ENCODE data around the gene BCL11B.

DNA sequence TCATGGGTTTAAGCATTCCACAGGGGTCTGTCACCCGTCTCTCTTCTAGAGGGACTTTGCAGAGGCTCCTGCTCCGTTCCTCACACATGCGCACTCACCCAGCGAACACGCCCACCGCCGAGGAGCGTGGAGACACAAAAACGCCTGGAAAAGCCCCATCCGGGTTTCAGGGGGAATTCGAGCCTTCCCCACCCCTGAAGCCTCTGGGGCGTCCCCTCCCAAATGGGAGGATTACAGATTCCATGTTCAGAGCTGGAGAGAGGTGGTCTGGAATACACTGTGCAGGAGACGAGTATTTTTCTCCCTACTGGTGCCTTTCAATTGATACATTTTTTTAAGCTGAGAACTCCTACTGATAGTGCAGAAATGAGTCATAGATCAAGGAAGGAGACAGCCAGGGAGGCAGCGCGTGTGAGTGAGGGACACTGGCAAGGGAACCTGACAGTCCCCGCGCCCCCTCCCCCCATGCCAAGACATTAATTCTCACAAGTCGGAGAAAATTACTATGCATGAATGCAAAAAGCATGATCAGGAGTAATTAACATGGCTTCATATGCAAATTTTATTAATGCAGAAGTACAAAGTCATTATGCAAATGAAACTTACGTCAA lies 36.9 kb downstream of the BCL11B start:
- TF ChIP-seq, protein P1, sequence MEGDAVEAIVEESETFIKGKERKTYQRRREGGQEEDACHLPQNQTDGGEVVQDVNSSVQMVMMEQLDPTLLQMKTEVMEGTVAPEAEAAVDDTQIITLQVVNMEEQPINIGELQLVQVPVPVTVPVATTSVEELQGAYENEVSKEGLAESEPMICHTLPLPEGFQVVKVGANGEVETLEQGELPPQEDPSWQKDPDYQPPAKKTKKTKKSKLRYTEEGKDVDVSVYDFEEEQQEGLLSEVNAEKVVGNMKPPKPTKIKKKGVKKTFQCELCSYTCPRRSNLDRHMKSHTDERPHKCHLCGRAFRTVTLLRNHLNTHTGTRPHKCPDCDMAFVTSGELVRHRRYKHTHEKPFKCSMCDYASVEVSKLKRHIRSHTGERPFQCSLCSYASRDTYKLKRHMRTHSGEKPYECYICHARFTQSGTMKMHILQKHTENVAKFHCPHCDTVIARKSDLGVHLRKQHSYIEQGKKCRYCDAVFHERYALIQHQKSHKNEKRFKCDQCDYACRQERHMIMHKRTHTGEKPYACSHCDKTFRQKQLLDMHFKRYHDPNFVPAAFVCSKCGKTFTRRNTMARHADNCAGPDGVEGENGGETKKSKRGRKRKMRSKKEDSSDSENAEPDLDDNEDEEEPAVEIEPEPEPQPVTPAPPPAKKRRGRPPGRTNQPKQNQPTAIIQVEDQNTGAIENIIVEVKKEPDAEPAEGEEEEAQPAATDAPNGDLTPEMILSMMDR (IDR thresholded peaks at IDR 0.05): no peak
- no peak for TF ChIP-seq POLR2A (IDR thresholded peaks at IDR 0.05)
